ENCODE results near the gene CACNA2D3. TPM values are rescaled to one million over a fixed set of nuclear protein-coding genes. Genes with fewer than 3 reads are reported as not detected.

Gene CACNA2D3
- total RNA-seq, 2 donors from 2014 or later, result 0.97 TPM; not detected in 1

GRCh38 chr3:54591157-54591556 lies 468.8 kb downstream of the CACNA2D3 start:
- peaks cover 1% of the 10 kb centered on the region for H3K27me3 Mint-ChIP-seq (ENCODE audit: insufficient read depth)
- Histone ChIP-seq H3K9ac (ENCODE audit: extremely low read depth, low read length, poor library complexity, severe bottlenecking) (no peak overlapping the region), H3K9me3 (ENCODE audit: control insufficient read depth, low read length) (no peaks in the 10 kb centered on the region), H3K36me3 (ENCODE audit: control insufficient read depth, insufficient read depth, low read length) (no peaks in the 10 kb centered on the region), H3K27ac (ENCODE audit: low read depth, low read length) (no peak overlapping the region), H3K27me3 (ENCODE audit: control insufficient read depth, insufficient read depth, low read length, poor library complexity, severe bottlenecking) (no peaks in the 10 kb centered on the region), H3K4me1 (ENCODE audit: control insufficient read depth, insufficient read depth, low read length) (no peaks in the 10 kb centered on the region), H3K4me3 (ENCODE audit: low read length) (no peak overlapping the region)
- no peaks in the 10 kb centered on the region for H3K36me3 Mint-ChIP-seq (ENCODE audit: low read depth)
- WGBS, 2 experiments (ENCODE audit: insufficient coverage in 1 of 2, insufficient read length in 1 of 2), result 94 to 100% methylated on average over 2 of the region's 2 CpGs
- H3K4me1 Mint-ChIP-seq, result no peaks in the 10 kb centered on the region
- H3K4me3 Mint-ChIP-seq, result no peak overlapping the region
- H3K27ac Mint-ChIP-seq, result no peak overlapping the region
- no peak for TF ChIP-seq CTCF (conservative IDR thresholded peaks at IDR 0.05)
- H3K9me3 Mint-ChIP-seq, result no peaks in the 10 kb centered on the region
- no peak for DNase-seq

DNA sequence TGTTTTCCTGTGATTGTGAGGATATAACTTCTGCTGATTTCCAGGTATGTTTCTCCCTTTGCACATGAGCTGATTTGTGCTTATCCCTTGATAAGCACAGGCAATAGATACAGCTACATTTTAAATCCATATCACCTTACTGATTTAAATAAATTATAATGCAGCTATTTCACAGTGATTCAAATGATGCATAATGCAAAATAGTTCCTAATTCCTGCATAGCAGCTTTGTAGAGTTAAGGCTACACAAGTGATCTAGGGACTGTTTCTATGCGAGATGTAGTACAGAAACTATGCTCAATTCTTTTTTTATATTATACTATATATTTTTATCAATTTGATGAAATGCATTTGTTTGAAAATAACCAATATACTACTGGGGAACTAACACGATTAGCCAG lies 471.3 kb downstream of the CACNA2D3 start:
- peaks cover 1% of the 10 kb centered on the region for H3K27me3 Mint-ChIP-seq (ENCODE audit: insufficient read depth)
- H3K9me3 Mint-ChIP-seq, result no peaks in the 10 kb centered on the region
- H3K27me3 ChIP-seq (ENCODE audit: control insufficient read depth, insufficient read depth, low read length, poor library complexity, severe bottlenecking), result no peaks in the 10 kb centered on the region
- H3K4me3 Mint-ChIP-seq, result no peak overlapping the region
- 100% methylated on average over 1 of the region's 2 CpGs; no CpG with 5 or more reads in 1 of the 2 experiments for WGBS, 2 experiments (ENCODE audit: insufficient coverage in 1 of 2, insufficient read length in 1 of 2)
- H3K9me3 ChIP-seq (ENCODE audit: control insufficient read depth, low read length), result no peaks in the 10 kb centered on the region
- H3K9ac ChIP-seq (ENCODE audit: extremely low read depth, low read length, poor library complexity, severe bottlenecking), result no peak overlapping the region
- H3K36me3 ChIP-seq (ENCODE audit: control insufficient read depth, insufficient read depth, low read length), result no peaks in the 10 kb centered on the region
- no peaks in the 10 kb centered on the region for H3K36me3 Mint-ChIP-seq (ENCODE audit: low read depth)
- no peaks in the 10 kb centered on the region for H3K4me1 ChIP-seq (ENCODE audit: control insufficient read depth, insufficient read depth, low read length)
- no peaks in the 10 kb centered on the region for H3K4me1 Mint-ChIP-seq
- no peak overlapping the region for H3K27ac ChIP-seq (ENCODE audit: low read depth, low read length)
- no peak overlapping the region for H3K27ac Mint-ChIP-seq
- no peak for TF ChIP-seq CTCF (conservative IDR thresholded peaks at IDR 0.05)
- no peak for DNase-seq
- H3K4me3 ChIP-seq (ENCODE audit: low read length), result no peak overlapping the region

DNA sequence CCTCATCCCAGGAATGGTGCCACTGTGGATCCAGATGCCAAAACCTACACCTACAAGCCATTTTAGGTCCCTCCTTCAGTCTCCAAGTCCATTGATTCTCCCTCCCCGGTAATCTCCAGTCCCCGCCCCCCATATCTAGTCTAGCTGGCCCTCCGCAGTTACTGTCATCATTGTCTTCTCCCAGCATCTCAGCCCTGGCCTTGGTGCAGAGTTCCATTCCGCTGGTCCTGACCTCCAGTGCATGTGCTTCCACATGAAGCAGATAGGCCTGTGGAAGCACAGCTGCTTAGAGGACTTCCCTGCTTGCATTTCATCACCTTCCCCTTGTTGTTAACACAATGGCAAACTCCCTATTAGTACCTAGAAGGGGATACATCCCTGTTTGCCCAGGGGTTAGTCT lies 473.7 kb downstream of the CACNA2D3 start:
- TF ChIP-seq CTCF (conservative IDR thresholded peaks at IDR 0.05), result no peak
- Histone ChIP-seq H3K4me1 (ENCODE audit: control insufficient read depth, insufficient read depth, low read length) (no peaks in the 10 kb centered on the region), H3K9me3 (ENCODE audit: control insufficient read depth, low read length) (no peaks in the 10 kb centered on the region), H3K4me3 (ENCODE audit: low read length) (no peak overlapping the region), H3K27ac (ENCODE audit: low read depth, low read length) (no peak overlapping the region), H3K9ac (ENCODE audit: extremely low read depth, low read length, poor library complexity, severe bottlenecking) (no peak overlapping the region), H3K27me3 (ENCODE audit: control insufficient read depth, insufficient read depth, low read length, poor library complexity, severe bottlenecking) (no peaks in the 10 kb centered on the region), H3K36me3 (ENCODE audit: control insufficient read depth, insufficient read depth, low read length) (no peaks in the 10 kb centered on the region)
- H3K4me1 Mint-ChIP-seq, result peaks cover 13% of the 10 kb centered on the region
- WGBS, 2 experiments (ENCODE audit: insufficient coverage in 1 of 2, insufficient read length in 1 of 2), result 94 to 95% methylated on average over 4 of the region's 4 CpGs
- H3K27me3 Mint-ChIP-seq (ENCODE audit: insufficient read depth), result peaks cover 1% of the 10 kb centered on the region
- H3K4me3 Mint-ChIP-seq, result no peak overlapping the region
- H3K36me3 Mint-ChIP-seq (ENCODE audit: low read depth), result no peaks in the 10 kb centered on the region
- H3K9me3 Mint-ChIP-seq, result no peaks in the 10 kb centered on the region
- DNase-seq, result no peak
- H3K27ac Mint-ChIP-seq, result no peak overlapping the region

Measured in endodermal cell (in vitro differentiated cells).